ENCODE data around the gene IKZF3.

Gene IKZF3

DNA sequence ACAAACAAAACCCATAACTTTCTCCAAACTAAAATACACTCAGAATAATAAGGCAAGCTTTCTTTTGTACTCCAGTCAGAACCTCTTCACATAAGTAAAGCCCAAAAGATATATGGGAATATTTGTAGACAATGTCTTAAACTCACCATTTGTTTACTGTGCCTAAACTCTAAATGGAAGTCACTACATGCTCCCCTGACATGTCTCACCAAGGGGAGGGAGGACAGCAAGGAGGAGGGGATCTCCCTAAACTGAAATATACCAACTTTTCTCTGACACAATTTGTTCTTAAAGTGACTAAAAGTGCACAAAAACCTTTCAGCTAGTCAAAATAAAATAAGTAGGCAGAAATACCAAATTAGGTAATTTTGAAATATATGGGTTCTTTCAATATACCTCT lies 87.9 kb downstream of the IKZF3 start:
- no peak for TF ChIP-seq CTCF (IDR thresholded peaks at IDR 0.05)
- Histone ChIP-seq H2AFZ (no peak overlapping the region), H3K9ac (no peak overlapping the region)

DNA sequence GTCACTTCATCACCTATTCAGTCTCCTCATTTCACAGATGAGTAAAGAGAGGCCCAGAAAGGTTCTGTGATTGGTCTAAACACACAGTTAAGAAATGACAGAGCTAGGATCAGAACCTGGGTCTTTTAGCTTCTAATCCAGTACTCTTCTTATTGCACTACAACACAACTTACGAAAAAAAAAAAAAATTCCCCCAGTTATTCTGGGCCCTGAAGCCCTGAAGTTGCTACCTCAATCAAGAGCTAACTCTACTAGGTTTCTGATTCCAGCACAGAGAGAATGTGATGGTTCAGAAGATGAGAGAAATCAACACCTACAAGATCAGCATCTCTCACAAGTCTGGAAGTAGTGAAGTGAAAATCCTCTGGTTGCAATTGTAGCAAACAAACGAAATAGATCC lies 89.1 kb downstream of the IKZF3 start:
- TF ChIP-seq CTCF (IDR thresholded peaks at IDR 0.05) = no peak
- Histone ChIP-seq H2AFZ (no peak overlapping the region), H3K27me3 (ENCODE audit: control insufficient read depth, insufficient read depth, low read length) (no peaks in the 10 kb centered on the region), H3K4me1 (peaks cover 3% of the 10 kb centered on the region), H3K36me3 (ENCODE audit: control insufficient read depth, insufficient read depth, low read length) (no peaks in the 10 kb centered on the region), H3K79me2 (no peaks in the 10 kb centered on the region), H3K27ac (no peak overlapping the region), H3K9ac (no peak overlapping the region), H3K9me3 (ENCODE audit: control insufficient read depth, low read length) (no peaks in the 10 kb centered on the region), H3K4me2 (ENCODE audit: low read length) (no peak overlapping the region), H3K4me3 (ENCODE audit: low read depth, low read length) (no peak overlapping the region)

More for the DNA sequence above, 87.9 kb downstream of the IKZF3 start:
- H3K79me2 ChIP-seq = no peaks in the 10 kb centered on the region
- no peaks in the 10 kb centered on the region for H3K9me3 ChIP-seq (ENCODE audit: control insufficient read depth, low read length)
- no peaks in the 10 kb centered on the region for H3K36me3 ChIP-seq (ENCODE audit: control insufficient read depth, insufficient read depth, low read length)
- no peak overlapping the region for H3K27ac ChIP-seq
- no peak overlapping the region for H3K4me2 ChIP-seq (ENCODE audit: low read length)
- H3K27me3 ChIP-seq (ENCODE audit: control insufficient read depth, insufficient read depth, low read length) = no peaks in the 10 kb centered on the region
- H3K4me3 ChIP-seq (ENCODE audit: low read depth, low read length) = no peak overlapping the region
- H3K4me1 ChIP-seq = no peaks in the 10 kb centered on the region

GRCh38 chr17:39774047-39774446 lies 90.1 kb downstream of the IKZF3 start:
- H3K36me3 ChIP-seq (ENCODE audit: control insufficient read depth, insufficient read depth, low read length) = no peaks in the 10 kb centered on the region
- no peak overlapping the region for H3K27ac ChIP-seq

DNA sequence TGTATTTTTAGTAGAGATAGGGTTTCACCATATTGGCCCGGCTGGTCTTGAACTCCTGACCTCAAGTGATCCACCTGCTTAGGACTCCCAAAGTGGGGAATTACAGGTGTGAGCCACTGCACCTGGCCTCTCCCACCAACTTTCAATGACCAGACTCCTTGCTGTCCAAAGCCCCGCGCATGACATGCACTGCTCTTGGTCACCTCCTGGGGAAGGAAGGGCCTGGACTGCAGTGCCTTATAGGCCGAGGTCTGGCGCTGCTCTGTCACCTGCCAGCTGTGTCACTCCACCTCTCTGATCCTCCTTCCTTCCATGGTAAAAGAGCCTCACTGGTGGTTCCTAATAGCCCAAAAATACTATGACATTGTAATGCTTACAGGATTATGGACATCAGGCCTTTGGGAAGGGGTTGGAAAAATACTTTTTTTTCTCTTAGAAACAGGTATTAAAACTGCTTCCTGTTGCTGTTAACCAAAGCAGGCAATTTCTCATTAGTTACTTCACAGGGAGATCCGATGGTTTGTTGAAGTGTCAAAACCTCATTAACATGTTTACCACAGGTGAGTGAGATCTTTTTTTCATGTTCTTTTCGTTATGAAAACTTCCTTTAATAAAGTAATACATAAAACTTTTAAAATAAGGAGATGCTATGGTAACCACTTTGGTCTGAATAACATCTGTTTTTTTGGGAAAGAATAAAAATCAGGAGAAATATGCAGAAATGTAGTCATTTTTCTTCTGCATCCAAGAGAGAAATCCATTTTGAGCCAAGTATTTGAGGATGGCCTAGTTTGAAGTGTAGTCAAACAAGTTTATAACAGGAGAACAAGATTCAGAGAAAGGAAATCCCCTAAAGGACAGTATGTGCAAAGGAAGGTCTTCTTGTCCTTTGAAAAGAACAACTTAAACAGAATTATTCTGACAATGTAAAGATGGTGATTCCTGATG lies 90.9 kb downstream of the IKZF3 start:
- Histone ChIP-seq H3K27ac (no peak overlapping the region), H2AFZ (no peak overlapping the region), H3K9me3 (ENCODE audit: control insufficient read depth, low read length) (no peaks in the 10 kb centered on the region), H3K4me1 (peaks cover 8% of the 10 kb centered on the region), H3K4me2 (ENCODE audit: low read length) (no peak overlapping the region), H3K27me3 (ENCODE audit: control insufficient read depth, insufficient read depth, low read length) (no peaks in the 10 kb centered on the region), H3K9ac (no peak overlapping the region), H3K79me2 (no peaks in the 10 kb centered on the region), H3K36me3 (ENCODE audit: control insufficient read depth, insufficient read depth, low read length) (no peaks in the 10 kb centered on the region), H3K4me3 (ENCODE audit: low read depth, low read length) (no peak overlapping the region)
- no peak for TF ChIP-seq CTCF (IDR thresholded peaks at IDR 0.05)

More at GRCh38 chr17:39774047-39774446, 90.1 kb downstream of the IKZF3 start:
- no peak for TF ChIP-seq CTCF (IDR thresholded peaks at IDR 0.05)
- peaks cover 8% of the 10 kb centered on the region for H3K4me1 ChIP-seq
- H3K27me3 ChIP-seq (ENCODE audit: control insufficient read depth, insufficient read depth, low read length) = no peaks in the 10 kb centered on the region
- no peak overlapping the region for H3K4me2 ChIP-seq (ENCODE audit: low read length)
- no peaks in the 10 kb centered on the region for H3K9me3 ChIP-seq (ENCODE audit: control insufficient read depth, low read length)
- no peak overlapping the region for H3K4me3 ChIP-seq (ENCODE audit: low read depth, low read length)
- H3K9ac ChIP-seq = no peak overlapping the region
- H2AFZ ChIP-seq = no peak overlapping the region
- H3K79me2 ChIP-seq = no peaks in the 10 kb centered on the region

Measured in parathyroid adenoma (tissue), 2 donors.